CD1c-positive myeloid dendritic cell (primary cell): ENCODE data around the gene CDK11B.
A peak's percentile ranks its signal among the peaks of the same experiment; 100 is the strongest.

Experiments
- DNase-seq: peaks from one replicate; pipeline ENCODE4 v3.0.0-alpha.2; 2016; ENCODE audit errors: extremely low spot score

Gene CDK11B

DNA sequence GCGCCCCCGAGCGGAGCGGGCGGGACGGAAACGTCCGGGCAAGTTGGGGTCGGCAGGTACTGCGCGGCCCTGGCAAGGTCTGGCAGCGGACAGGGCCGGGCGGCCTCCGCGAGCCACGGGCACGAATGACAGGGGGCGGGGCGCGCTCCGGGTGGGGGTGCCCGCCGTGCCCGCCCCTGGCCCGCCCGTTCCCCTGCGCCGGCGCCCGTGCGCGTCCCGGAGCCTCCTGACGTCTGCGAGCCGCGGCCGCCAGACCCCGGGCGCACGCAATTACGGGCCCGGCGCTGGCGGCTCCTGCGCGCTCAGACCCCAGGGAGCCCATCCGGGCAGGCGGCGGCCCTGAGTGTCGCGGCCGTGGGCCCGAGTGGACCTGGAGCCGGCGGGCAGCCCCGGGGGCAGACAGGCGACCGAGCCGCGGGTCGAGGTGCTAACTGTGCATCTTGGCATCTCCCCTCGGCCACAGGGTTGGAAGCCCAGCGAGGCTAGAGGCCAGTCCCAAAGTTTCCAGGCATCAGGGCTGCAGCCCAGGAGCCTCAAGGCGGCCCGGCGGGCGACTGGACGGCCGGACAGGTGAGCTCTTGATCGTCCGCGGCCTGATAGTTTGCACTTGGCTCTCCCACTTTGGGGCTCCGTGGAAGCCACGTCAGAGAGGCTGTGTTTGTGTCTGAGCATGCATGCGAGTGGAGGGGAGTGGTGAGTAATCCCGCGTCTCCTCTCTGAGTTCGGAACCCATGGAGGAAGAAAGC, 42.6 kb downstream of the CDK11B start:
- peak; percentile 63 for DNase-seq

- DNase-seq, result peak; percentile 100
Measured at GRCh38 chr1:1615256-1616044, 43.4 kb downstream of the CDK11B start, which contains the start of gene MIB2. Gene MIB2, plus strand, starts transcription at chr1:1615500. Its CDS starts 7,953 bp downstream, at chr1:1623453.

DNA sequence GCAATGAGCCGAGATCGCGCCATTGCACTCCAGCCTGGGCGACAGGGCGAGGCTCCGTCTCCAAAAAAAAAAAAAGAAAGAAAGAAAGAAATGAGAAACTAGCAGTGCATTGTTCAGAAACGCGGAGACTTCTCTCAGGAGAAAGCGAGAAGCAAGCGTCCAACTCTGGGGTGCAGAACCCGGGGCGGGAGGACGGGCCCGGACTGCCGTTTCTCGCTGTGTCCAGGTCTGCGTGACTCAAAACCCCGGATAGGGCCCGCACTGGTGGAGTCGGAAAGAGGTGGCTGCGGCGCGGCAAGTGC, 43.9 kb downstream of the CDK11B start:
- no peak for DNase-seq

DNA sequence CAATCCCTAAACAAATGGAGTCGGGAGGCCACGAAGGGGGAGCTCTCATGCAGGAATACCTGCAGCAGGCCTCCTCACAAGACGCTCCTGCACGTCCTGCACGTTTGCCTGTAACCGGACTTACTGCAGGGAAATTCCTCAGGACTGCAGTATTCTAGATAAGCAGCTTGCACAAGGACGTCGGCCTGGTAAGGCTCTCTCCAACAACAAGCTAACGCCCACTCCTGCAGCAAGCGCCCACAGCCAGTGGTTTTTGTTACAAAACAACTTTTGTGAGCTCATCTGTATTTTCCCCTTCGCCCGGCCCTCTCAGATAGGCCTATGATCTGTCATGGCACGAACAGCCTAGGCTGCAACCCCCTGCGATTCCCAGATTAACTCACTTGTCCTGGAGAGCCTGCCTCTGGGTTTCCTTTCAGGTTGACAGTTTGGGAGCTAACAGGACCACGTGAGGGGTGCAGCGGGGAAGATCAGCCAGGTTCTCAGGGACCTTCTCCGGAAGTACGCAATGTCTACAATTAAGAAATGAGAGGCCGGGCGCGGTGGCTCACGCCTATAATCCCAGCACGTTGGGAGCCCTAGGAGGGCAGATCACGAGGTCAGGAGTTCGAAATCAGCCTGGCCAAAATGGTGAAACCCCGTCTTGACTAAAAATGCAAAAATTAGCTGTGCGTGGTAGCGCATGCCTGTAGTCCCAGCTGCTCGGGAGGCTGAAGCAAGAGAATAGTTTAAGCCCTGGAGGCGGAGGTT, 44.4 kb downstream of the CDK11B start:
- DNase-seq, result peak; percentile 95

DNA sequence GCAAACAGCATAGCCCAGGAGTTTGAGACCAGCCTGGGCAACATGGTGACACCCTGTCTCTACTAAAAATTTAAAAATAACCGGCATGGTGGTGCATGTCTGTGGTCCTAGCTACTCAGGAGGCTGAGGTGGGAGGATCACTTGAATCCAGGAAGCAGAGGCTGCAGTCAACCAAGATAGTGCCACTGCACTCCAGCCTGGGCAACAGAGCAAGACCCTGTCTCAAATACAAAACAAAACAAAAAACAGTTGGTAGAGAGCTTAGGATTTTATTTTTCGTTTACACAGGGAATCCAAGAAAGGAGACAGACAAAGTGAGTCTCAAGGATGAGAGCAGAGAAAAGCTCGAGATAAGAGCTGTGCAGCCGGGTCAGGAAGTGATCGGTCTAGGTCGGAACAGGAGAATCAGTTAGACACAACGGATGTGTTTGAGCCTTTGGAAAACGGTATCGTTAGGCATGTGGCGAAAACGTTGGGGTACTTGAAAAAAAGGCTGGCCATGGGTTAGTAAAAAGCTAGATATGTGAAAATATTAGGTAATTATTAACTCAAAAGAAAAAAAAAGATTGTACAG, 45.2 kb downstream of the CDK11B start:
- DNase-seq, result no peak

DNA sequence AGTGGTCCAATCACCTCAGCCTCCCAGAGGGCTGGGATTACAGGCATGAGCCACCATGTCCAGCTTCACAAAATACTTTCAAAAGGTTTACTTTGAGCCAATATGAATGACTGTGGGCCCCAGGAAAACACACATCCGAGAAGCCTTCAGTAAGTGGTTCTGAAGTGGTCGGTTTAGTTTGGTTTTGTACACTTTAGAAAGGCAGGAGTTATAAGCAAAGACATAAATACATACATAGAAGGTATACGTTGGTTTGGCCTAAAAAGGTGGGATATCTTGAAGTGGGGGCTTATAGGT, 46.8 kb downstream of the CDK11B start:
- no peak for DNase-seq

- DNase-seq, result no peak
Measured at GRCh38 chr1:1610796-1611195, 48.0 kb downstream of the CDK11B start.

DNA sequence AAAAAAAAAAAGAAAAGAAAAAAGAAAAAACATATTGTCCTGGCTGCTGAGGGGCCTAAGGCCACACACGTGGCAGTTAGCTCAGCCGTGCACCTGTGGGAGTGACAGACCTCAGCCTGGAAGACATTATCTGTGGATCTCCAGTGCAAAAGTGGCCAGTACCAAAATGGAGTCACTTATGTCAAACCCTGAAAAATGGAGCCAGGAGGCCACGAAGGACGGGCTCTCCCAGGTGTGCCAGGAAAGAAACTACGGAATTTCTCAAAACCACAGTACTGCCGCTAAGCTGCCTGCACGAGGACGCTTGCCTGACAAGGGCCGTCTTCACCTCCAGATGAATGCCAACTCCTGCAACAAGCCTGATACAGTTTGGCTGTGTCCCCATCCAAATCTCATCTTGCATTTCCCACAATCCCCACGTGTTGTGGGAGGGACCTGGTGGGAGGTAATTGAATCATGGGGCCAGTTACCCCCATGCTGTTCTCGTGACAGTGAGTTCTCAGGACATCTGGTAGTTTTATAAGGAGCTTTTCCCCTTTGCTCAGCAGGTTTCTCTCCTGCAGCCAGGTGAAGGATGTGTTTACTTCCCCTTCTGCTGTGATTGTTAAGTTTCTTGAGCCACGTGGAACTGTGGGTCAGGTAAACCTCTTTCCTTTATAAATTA, 48.9 kb downstream of the CDK11B start:
- DNase-seq, result no peak

GRCh38 chr1:1606232-1606631, 52.6 kb downstream of the CDK11B start:
- no peak for DNase-seq

GRCh38 chr1:1605724-1606123, 53.1 kb downstream of the CDK11B start:
- no peak for DNase-seq

GRCh38 chr1:1605034-1605591, 53.7 kb downstream of the CDK11B start:
- no peak for DNase-seq

GRCh38 chr1:1604374-1605033, 54.3 kb downstream of the CDK11B start:
- DNase-seq, result no peak

DNA sequence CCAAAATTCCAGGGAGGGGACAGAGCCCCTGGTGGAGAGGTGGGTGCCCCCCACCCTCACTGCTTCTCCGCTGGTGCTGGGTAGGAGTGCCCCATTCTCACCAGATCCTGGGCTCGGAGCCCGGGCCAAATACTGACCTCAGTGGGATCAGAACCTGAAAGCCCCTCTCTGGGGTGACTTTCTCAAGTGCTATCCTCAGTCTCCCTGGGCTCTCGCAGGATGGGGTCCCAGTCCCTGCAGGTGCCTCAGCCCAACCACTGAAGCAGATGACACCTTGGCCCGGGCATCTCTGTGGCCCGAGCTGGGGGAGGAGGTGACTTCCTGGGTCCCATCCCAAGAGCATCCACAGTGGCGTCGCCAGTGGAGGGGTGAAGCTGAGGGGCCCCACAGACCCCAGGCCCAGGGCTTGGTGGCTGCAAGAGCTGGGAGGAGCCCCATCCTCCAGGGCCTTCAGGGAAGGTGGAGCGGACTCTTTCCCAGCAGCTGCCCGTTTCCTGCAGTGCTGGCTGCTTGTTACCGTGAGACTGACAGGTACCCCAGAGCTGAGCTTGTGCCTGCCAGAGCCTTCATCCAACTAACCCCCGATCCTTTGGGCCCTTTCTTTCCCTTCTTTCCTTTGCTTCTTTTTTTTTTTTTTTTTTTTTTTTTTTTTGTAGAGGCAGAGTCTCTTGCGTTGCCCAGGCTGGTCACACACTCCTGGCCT, 55.0 kb downstream of the CDK11B start:
- DNase-seq, result no peak

DNA sequence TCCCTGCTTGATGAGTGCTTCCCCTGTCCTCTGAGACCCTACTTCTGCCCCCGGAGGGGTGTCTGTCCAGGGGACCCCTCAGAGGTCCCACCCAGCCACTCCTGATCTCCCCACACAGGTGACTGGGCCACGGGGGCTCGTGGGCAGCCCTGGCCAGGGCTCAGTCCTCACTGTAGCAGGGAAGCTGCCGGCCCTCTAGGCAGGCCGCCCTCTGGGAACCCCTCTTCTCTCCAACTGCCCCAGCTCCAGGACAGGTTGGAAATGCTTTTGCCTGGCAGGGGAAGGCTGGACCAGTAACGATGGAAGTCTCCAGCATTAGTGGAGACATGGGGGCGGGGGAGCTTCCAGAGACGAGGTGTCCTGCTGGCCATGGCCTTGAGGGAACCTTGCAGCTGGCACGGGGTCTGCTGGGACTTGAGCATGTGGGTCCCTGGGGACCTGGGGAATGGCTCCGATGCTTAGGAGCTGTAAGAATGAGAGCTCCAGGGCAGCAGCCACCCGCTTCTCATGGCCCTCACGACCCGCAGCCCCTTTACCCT, 55.8 kb downstream of the CDK11B start:
- no peak for DNase-seq

GRCh38 chr1:1602304-1602967, 56.4 kb downstream of the CDK11B start:
- DNase-seq, result peak; percentile 19

GRCh38 chr1:1601564-1602303, 57.1 kb downstream of the CDK11B start:
- no peak for DNase-seq

DNA sequence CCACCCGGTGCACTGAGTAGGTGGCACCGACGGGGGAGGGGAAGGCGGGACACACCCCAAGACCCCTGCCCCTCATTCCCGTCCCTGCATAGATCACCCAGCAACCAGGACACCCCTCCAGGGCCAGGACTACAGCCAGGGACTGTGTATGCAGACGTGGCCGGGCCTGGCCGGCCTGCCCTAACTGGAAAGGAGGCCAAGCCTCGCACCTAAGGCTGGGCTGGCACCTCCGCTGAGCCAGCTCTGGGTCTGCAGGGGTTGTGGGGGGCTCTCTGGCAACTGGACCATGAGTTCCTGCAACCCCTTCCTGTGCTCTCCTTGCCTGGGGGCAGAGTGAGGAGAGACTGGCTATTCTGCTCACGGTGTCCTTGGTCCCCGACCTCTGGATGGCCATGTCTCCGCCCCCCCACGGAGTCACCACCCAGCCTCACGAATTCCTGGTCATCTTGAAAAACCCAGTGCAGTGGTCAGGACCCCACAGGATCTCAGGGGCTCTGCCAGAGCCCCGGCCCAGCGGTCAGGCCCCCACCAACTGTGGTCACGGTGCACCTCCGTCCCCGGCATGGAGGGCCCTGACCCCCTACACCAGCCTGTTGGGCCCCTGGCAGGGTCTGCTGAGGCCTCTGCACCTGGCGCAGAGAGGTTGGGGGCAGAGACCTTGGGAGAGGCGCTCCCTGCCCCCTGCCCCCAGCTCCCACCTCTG, 57.8 kb downstream of the CDK11B start:
- DNase-seq, result no peak
